GM12878 (cell line): ENCODE measurements around the gene MEIG1. TPM values are rescaled to one million over a fixed set of nuclear protein-coding genes. Genes with fewer than 3 reads are reported as not detected.
A peak's percentile ranks its signal among the peaks of the same experiment; 100 is the strongest.

Experiments
- ATAC-seq: fragments of 200-7000 bp; cut with Tn5 transposase; 3 replicates; pipeline ENCODE4 v1.9.1; 2020; ENCODE audit warnings: mild to moderate bottlenecking, moderate library complexity
- BruUV-seq: library from RNA; stranded (reverse); fragments of 400-500 nt; replicated peaks from 2 replicates; lab custom pipeline; 2021; lab: Mats Ljungman, UMichigan
- CTCF ChIA-PET: fragments of 300-600 bp; sonication (Branson Sonifier 250); formaldehyde crosslinking; extraction: SDS; loops from one replicate; lab custom pipeline; 2021; ENCODE audit warnings: inconsistent platforms; lab: Yijun Ruan, JAX
- POLR2A ChIA-PET: fragments of 350-600 bp; formaldehyde crosslinking; extraction: SDS; loops from one replicate; lab custom pipeline; 2021; ENCODE audit warnings: inconsistent platforms; lab: Charles Lee
- RAD21 ChIA-PET: fragments of 300-600 bp; sonication (Branson Sonifier 250); formaldehyde crosslinking; loops from one replicate; lab custom pipeline; 2023; ENCODE audit warnings: antibody characterized with exemption; ENCODE audit not compliant: unreplicated experiment; lab: Charles Lee
- SMC1A ChIA-PET: fragments of 300-600 bp; sonication (Branson Sonifier 250); formaldehyde crosslinking; loops from one replicate; lab custom pipeline; 2023; ENCODE audit not compliant: unreplicated experiment, uncharacterized antibody; lab: Charles Lee
- DNase-seq: peaks from one replicate; pipeline ENCODE4 v3.0.0-alpha.2; 2011; ENCODE audit warnings: low read depth, low spot score
- FAIRE-seq: peaks from 3 replicates; lab custom pipeline; 2011; peaks lifted over from hg19 to GRCh38; lab: Jason Lieb, UNC
- H2AFZ ChIP-seq: 2 replicates; pipeline ENCODE4 v1.6.0; 2011; ENCODE audit warnings: low read depth, low read length, control low read depth; ENCODE audit not compliant: control insufficient read depth
- H3K27ac ChIP-seq: 2 replicates; pipeline ENCODE4 v1.5.1; 2011; ENCODE audit warnings: control low read depth; ENCODE audit not compliant: control insufficient read depth, insufficient read depth
- H3K27me3 ChIP-seq, 2 experiments: replicated peaks in 1 of 2; 2 replicates each; pipeline versions ENCODE4 v1.6.0 to v1.6.1; 2011; ENCODE audit warnings: low read length in 1 of 2; ENCODE audit not compliant: control insufficient read depth in 2 of 2, insufficient read depth in 2 of 2
- H3K36me3 ChIP-seq, 2 experiments: 2 replicates each; pipeline ENCODE4 v1.5.1; 2011; ENCODE audit warnings: low read length in 1 of 2; ENCODE audit not compliant: control insufficient read depth in 2 of 2, insufficient read depth in 2 of 2
- H3K4me1 ChIP-seq: 2 replicates; pipeline ENCODE4 v1.6.1; 2011; ENCODE audit warnings: mild to moderate bottlenecking, low read length, moderate library complexity, mixed read lengths; ENCODE audit not compliant: control insufficient read depth, insufficient read depth
- H3K4me2 ChIP-seq: 2 replicates; pipeline ENCODE4 v1.6.0; 2011; ENCODE audit warnings: control low read depth; ENCODE audit not compliant: control insufficient read depth, insufficient read depth
- H3K4me3 ChIP-seq: fragments of 200-600 bp; sonication (generic); 2 replicates; pipeline ENCODE4 v1.5.1; 2016
- H3K79me2 ChIP-seq: 2 replicates; pipeline ENCODE4 v1.6.0; 2011; ENCODE audit warnings: low read length; ENCODE audit not compliant: control insufficient read depth, insufficient read depth
- H3K9ac ChIP-seq: 2 replicates; pipeline ENCODE4 v1.8.0; 2011; ENCODE audit warnings: low read length, control low read depth, mixed read lengths; ENCODE audit not compliant: control insufficient read depth, insufficient read depth
- H3K9me3 ChIP-seq: replicated peaks from 3 replicates; pipeline ENCODE4 v1.5.1; 2011; ENCODE audit warnings: mild to moderate bottlenecking, low read length; ENCODE audit not compliant: control insufficient read depth, insufficient read depth
- H4K20me1 ChIP-seq: 2 replicates; pipeline ENCODE4 v1.6.0; 2011; ENCODE audit not compliant: control insufficient read depth, insufficient read depth
- ATF7 ChIP-seq: fragments of 450-650 bp; IDR thresholded peaks from 2 replicates; pipeline ENCODE4 v1.6.1; 2016; ENCODE audit warnings: low read depth, mild to moderate bottlenecking
- BCL3 ChIP-seq: IDR thresholded peaks from 2 replicates; pipeline ENCODE4 v1.6.1; 2011; ENCODE audit warnings: borderline replicate concordance, low read depth, mild to moderate bottlenecking, moderate library complexity, low read length; ENCODE audit not compliant: insufficient read depth, poor library complexity, severe bottlenecking
- CEBPB ChIP-seq, 2 experiments: fragments of 150-350 bp in 1 of 2; IDR thresholded peaks; 2 replicates each; pipeline ENCODE4 v1.6.1; 2012 to 2014; ENCODE audit warnings: low read depth in 2 of 2, low read length in 2 of 2, borderline replicate concordance in 1 of 2, inconsistent platforms in 1 of 2
- CREM ChIP-seq: IDR thresholded peaks from 2 replicates; pipeline ENCODE4 v1.6.1; 2014; ENCODE audit warnings: antibody characterized with exemption, low read depth
- ETV6 ChIP-seq, 2 experiments: fragments of 450-650 bp in 1 of 2; IDR thresholded peaks in 1 of 2; conservative IDR thresholded peaks in 1 of 2; 2 replicates each; pipeline ENCODE4 v1.6.1; 2014; ENCODE audit warnings: antibody characterized with exemption in 1 of 2, borderline replicate concordance in 1 of 2, low read depth in 1 of 2, mild to moderate bottlenecking in 1 of 2, moderate library complexity in 1 of 2
- FOXM1 ChIP-seq: IDR thresholded peaks from 2 replicates; pipeline ENCODE4 v1.6.1; 2012; ENCODE audit warnings: low read depth, mild to moderate bottlenecking, inconsistent platforms, low read length, moderate library complexity
- IRF3 ChIP-seq: fragments of 450-650 bp; IDR thresholded peaks from 2 replicates; pipeline ENCODE4 v1.6.1; 2014; ENCODE audit warnings: mild to moderate bottlenecking
- JUNB ChIP-seq: IDR thresholded peaks from 2 replicates; pipeline ENCODE4 v1.6.1; 2016; ENCODE audit warnings: antibody characterized with exemption, mild to moderate bottlenecking
- NR2C2 ChIP-seq: IDR thresholded peaks from 2 replicates; pipeline ENCODE4 v1.6.1; 2011; ENCODE audit warnings: borderline replicate concordance, low read depth; ENCODE audit not compliant: control insufficient read depth, insufficient read length
- RAD51 ChIP-seq: fragments of 450-650 bp; IDR thresholded peaks from 2 replicates; pipeline ENCODE4 v1.6.1; 2016; ENCODE audit warnings: moderate library complexity, mild to moderate bottlenecking, inconsistent platforms
- SKIL ChIP-seq: fragments of 450-650 bp; IDR thresholded peaks from 2 replicates; pipeline ENCODE4 v1.6.1; 2017; ENCODE audit warnings: mild to moderate bottlenecking, low read depth, inconsistent platforms; ENCODE audit not compliant: poor library complexity, severe bottlenecking
- SMAD5 ChIP-seq: IDR thresholded peaks from 2 replicates; pipeline ENCODE4 v1.6.1; 2016; ENCODE audit warnings: antibody characterized with exemption, low read depth
- SPI1 ChIP-seq: IDR thresholded peaks from 2 replicates; pipeline ENCODE4 v1.6.1; 2011; ENCODE audit warnings: low read depth, mild to moderate bottlenecking, low read length, moderate library complexity, borderline replicate concordance; ENCODE audit not compliant: insufficient read depth
- WRNIP1 ChIP-seq: IDR thresholded peaks from 2 replicates; pipeline ENCODE4 v1.6.1; 2011; ENCODE audit warnings: low read depth, low read length, improper control_type of control experiment, borderline replicate concordance
- ZBED1 ChIP-seq: IDR thresholded peaks from 2 replicates; pipeline ENCODE4 v1.6.1; 2016; ENCODE audit warnings: borderline replicate concordance
- ZNF622 ChIP-seq: fragments of 450-650 bp; IDR thresholded peaks from 2 replicates; pipeline ENCODE4 v1.6.1; 2017; ENCODE audit warnings: mild to moderate bottlenecking, inconsistent platforms
- ZZZ3 ChIP-seq: IDR thresholded peaks from 2 replicates; pipeline ENCODE4 v1.6.1; 2011; ENCODE audit warnings: low read depth; ENCODE audit not compliant: control insufficient read depth, insufficient read length
- WGBS: methylation state at CpG from one replicate; pipeline ENCODE4 v1.1.6; 2016; ENCODE audit warnings: low lambda C conversion rate; ENCODE audit not compliant: insufficient replicate concordance, insufficient coverage; ENCODE audit errors: missing lambda C conversion rate; 5-methylcytosine and 5-hydroxymethylcytosine counted together
- in situ Hi-C: fragments of 300-500 bp; cut with MboI; formaldehyde crosslinking; loops from 9 replicates; pipeline ENCODE4 v1.14.3; 2018; ENCODE audit warnings: mixed read lengths
- intact Hi-C: fragments of 100-400 bp; cut with micrococcal nuclease; formaldehyde crosslinking; loops from one replicate; pipeline ENCODE4 v1.14.2; 2022; ENCODE audit not compliant: unreplicated experiment
- polyA plus RNA-seq, 11 experiments: library from polyadenylated mRNA; depleted of rRNA in 4 of 11; unstranded in 6 of 11; stranded (reverse) in 5 of 11; fragments of >200 nt; fragmentation: Nextera tagmentation in 4 of 11; fragmentation: Illumina TruSeq in 1 of 11; extraction: Ambion mirVana in 4 of 11; extraction: Trizol in 1 of 11; gene quantifications; 1 replicate in 1 of 11; 2 replicates in 10 of 11; pipeline versions ENCODE4 v1.2.1 to v1.2.3, GENCODE V29; 2011 to 2016; ENCODE audit warnings: inconsistent platforms in 2 of 11, missing spikeins in 2 of 11, low read depth in 1 of 11
- total RNA-seq, 4 experiments: library from RNA; depleted of rRNA in 3 of 4; stranded (reverse); fragments of >200 nt in 3 of 4; fragmentation: Illumina TruSeq in 1 of 4; extraction: Trizol in 1 of 4; gene quantifications; 2 replicates each; pipeline versions ENCODE4 v1.2.1 to v1.2.3, GENCODE V29; 2013 to 2021

MEIG1 gene
- total and polyA plus RNA-seq, 10 of the 15 experiments (the other 5 are each of a cell fraction or from before 2014, with no cell fraction given) = 0.13 to 1.9 (median 0.80) TPM; not detected in 2

- SMC1A ChIA-PET = interaction anchor here (0.6 to 1.4 kb wide), 7 partner anchors 8 to 338 kb away, joined by 3 to 8 read pairs (median 4); partner anchors contain the start of genes DCLRE1C and MEIG1
- POLR2A ChIA-PET = interaction anchor here (0.7 to 1.2 kb wide), 5 partner anchors 24 to 38 kb away, joined by 3 to 4 read pairs (median 4); partner anchors contain the start of gene MEIG1
- RAD21 ChIA-PET = interaction anchor here (0.9 to 2.0 kb wide), 6 partner anchors 26 to 90 kb away, joined by 3 to 18 read pairs (median 6); partner anchors contain the start of genes DCLRE1C, MEIG1 and SUV39H2
- peak overlapping the region; percentile 60; the same call in 1 of the 2 replicates for H3K4me3 ChIP-seq
- H3K4me1 ChIP-seq = peaks cover 22% of the 10 kb centered on the region
- H3K27ac ChIP-seq = peak overlapping the region; percentile 63
- H3K36me3 ChIP-seq = peaks cover 12 to 59% of the 10 kb centered on the region in 2 experiments
- intact Hi-C loops = loop anchor here (1.0 to 2.0 kb wide), 3 partner anchors 24 to 390 kb away; partner anchors contain the start of gene SUV39H2
- peak overlapping the region; percentile 5; the same call in 1 of the 2 replicates for H3K9ac ChIP-seq
- H3K9me3 ChIP-seq = no peaks in the 10 kb centered on the region
- 42% methylated on average over 13 of the region's 13 CpGs for WGBS
- no peaks in the 10 kb centered on the region; the same call in 1 of the 2 replicates for H3K79me2 ChIP-seq
- FAIRE-seq = peak; percentile 97
- peak; percentile 99 for ATAC-seq
- DNase-seq = peak; percentile 74
- in situ Hi-C loops = no loop called here
- peaks cover 4% of the 10 kb centered on the region; the same call in 1 of the 2 replicates for H4K20me1 ChIP-seq
- H3K4me2 ChIP-seq = peak overlapping the region; percentile 72
- no peaks in the 10 kb centered on the region for H3K27me3 ChIP-seq
- CTCF ChIA-PET = interaction anchor here (0.6 to 2.2 kb wide), 8 partner anchors 23 to 180 kb away, joined by 3 to 15 read pairs (median 6); no protein-coding TSS in a partner anchor
- no TSS peak for BruUV-seq
- no peak overlapping the region for H2AFZ ChIP-seq
- TF ChIP-seq ZZZ3 (no peak), CREM (peak; percentile 62), IRF3 (no peak), CEBPB (IDR thresholded peaks at IDR 0.05; ENCODE audit: borderline replicate concordance in 1 of 2, low read depth in 2 of 2, low read length in 2 of 2) (peak in 1 of 2 experiments; percentile 68; a peak in 1 of 4 replicates), ETV6 (conservative IDR thresholded peaks at IDR 0.05 in 1 of 2, IDR thresholded peaks at IDR 0.05 in 1 of 2; ENCODE audit: borderline replicate concordance in 1 of 2, low read depth in 1 of 2) (peak in 1 of 2 experiments; percentile 66; a peak in 2 of 4 replicates), JUNB (peak; percentile 76), SPI1 (peak; percentile 91), WRNIP1 (no peak), ATF7 (peak; percentile 79), RAD51 (no peak), SKIL (peak; percentile 79), BCL3 (no peak), ZBED1 (0 out of 2 replicates have a peak, but pooled peaks have one; percentile 13), FOXM1 (peak; percentile 55; the same call in 1 of the 2 replicates), ZNF622 (no peak), NR2C2 (no peak), SMAD5 (no peak)
These were observed 32.3 kb upstream of the MEIG1 start for GRCh38 chr10:14926722-14927416.
